Measurements from ENCODE around the gene KAZN. TPM values are rescaled to one million over a fixed set of nuclear protein-coding genes. Genes with fewer than 3 reads are reported as not detected.
A peak's percentile ranks its signal among the peaks of the same experiment; 100 is the strongest.

KAZN gene
- total RNA-seq, 1 donor from 2014 or later: 33.9 TPM

DNA sequence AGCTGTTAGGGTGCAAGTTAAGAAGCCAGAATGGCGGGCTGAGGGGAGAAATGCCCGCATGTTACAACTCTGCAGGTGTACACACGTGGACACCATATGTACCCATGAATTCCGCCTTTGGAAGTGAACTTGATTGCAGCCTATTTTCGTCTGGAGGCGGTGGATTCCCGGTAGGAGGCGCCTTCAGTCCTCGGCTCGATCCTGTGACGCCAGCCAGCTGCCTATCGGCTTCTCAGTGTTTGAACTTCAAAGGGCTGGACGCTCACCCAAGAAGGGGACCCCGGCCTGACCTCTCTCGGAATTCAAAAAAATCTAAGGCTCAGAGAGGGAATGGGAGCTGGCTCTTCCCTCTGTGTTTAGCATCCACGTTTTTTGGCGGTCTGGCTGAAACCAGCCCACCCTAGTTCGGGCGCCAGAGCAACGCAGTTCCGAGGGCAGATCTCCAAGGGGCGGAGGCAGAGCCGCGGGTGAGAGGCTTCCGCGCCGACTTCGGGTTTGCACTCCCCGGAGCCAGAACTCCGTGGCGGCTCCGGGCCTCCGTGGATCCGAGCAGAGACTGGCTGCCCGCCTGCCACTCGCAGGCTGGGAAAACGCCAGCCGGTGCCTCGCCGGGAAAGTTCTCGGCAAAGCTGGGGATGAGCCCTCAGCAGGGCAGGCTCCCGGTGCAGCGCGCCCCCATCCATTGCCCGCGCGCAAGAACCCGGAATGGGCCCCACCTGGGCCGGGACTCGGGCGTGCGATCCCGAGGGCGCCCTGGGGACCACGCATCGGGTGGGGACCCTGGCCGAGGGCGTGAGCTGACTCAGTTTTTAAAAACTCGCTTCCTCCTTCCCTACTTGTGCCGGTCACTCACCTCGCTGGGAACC, 554.1 kb downstream of the KAZN start:
- ATAC-seq: peak; percentile 49

GRCh38 chr1:15153184-15153841, 554.8 kb downstream of the KAZN start, which contains the start of gene TMEM51:
TMEM51 (plus strand) TSS chr1:15153747; CDS start chr1:15215088, 61,341 bp downstream.
- ATAC-seq: peak; percentile 79

GRCh38 chr1:15153842-15154479, 555.5 kb downstream of the KAZN start:
- ATAC-seq: peak; percentile 50

GRCh38 chr1:15154480-15155036, 556.1 kb downstream of the KAZN start:
- ATAC-seq: peak; percentile 18

DNA sequence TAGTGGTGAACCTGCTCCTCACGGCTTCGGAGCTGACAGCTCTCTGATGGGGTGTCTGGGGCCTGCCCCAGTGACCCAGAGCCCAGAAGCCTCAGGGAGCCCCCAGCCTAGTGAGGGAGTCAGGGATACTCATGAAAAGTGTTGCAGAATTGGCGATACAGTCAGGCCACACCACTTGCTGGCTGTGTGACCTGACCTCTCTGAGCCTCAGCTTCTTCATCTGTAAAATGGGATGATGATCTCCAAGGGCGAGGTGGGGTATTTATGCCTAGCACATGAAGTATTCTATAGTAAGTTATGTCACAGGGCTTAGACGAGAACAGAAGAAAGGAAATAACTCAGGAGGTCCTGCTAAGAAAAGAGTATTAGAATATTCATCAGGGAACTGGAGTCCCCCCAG, 556.7 kb downstream of the KAZN start:
- ATAC-seq: no peak

DNA sequence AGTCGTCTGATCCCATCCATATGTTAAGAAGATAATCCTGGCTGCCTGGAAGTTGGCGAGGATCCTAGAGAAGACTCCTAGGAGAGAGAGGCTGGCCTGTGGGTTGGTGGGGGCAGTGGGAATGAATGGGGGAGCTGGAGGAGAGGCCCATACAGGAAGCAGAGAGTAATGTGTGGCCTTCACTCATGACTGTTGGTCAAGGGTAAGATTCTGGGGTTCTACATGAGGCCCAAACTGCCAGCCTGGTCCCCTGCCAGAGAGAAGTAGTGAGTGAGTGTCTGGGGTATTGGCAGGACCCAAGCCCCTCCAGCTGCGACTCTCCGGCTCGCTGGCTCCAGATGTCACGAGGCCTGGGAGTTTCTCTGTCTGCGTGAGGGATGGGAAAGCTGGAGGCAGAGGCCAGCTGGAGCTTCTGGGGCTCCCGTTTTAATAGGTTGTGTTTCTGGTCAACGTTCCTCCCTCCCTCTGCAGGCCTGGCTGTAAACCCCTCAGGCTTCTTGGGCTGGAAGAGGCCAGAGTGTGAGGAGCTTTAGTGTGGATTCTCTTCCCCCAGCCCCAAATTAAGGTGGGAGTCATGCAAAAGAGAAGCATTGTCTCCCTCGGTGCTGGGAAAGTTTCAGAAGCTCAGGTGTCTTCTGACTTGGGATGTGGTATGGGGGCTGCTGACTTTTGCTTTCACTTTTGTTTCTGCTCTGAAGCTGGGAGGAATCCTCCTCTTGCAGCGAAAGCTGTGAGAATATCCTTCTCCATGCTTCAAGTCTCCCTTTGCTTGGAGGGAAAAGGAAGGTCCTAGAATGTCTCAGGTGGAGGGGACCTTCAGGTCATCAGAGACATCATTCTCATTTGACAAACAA, 557.6 kb downstream of the KAZN start:
- no peak for ATAC-seq

- no peak for ATAC-seq
Observed at GRCh38 chr1:15156807-15157380, 558.4 kb downstream of the KAZN start.

GRCh38 chr1:15157524-15158399, 559.3 kb downstream of the KAZN start:
- ATAC-seq: no peak

- no peak for ATAC-seq
Observed at GRCh38 chr1:15158506-15159165, 560.2 kb downstream of the KAZN start.

GRCh38 chr1:15159166-15159555, 560.7 kb downstream of the KAZN start:
- ATAC-seq: no peak

DNA sequence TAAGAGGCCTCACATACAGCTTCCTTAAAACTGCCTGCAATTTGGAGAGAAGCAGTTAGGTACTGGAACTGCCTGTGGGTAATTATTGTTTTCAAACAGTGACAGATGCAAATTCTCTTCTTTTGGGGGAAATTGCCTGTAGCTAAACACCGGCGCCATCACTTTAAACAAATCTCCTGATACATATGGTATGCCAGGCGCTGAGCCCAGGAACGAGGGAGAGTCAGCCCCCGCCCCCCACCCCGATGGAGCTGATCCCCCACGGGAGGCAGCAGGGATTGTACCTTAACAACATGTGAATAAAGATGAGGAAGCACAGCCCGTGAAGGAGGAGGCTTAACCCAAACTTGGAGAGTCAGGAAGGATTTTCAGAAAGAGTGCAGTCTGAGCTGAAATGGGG, 562.1 kb downstream of the KAZN start:
- no peak for ATAC-seq

- ATAC-seq: no peak
Observed at GRCh38 chr1:15167386-15167785, 568.9 kb downstream of the KAZN start.
